A549 (cell line): ENCODE data around the gene ATP13A5. TPM values are rescaled to one million over a fixed set of nuclear protein-coding genes. Genes with fewer than 3 reads are reported as not detected.

Experiments
- ATAC-seq, 2 experiments: fragments of 200-7000 bp in 1 of 2; fragments of >200 bp in 1 of 2; cut with Nextera tagmentation in 1 of 2; cut with Tn5 transposase in 1 of 2; 3 replicates each; pipeline versions ENCODE4 v1.8.0 to v1.9.1; 2018 to 2020; ENCODE audit warnings: mild to moderate bottlenecking in 1 of 2, moderate library complexity in 1 of 2
- CTCF ChIA-PET: fragments of 300-600 bp; sonication (Branson Sonifier 250); formaldehyde crosslinking; extraction: SDS; loops from one replicate; lab custom pipeline; 2021; ENCODE audit warnings: antibody characterized with exemption, inconsistent platforms; lab: Yijun Ruan, JAX
- POLR2A ChIA-PET: fragments of 350-600 bp; formaldehyde crosslinking; extraction: SDS; loops from one replicate; lab custom pipeline; 2021; ENCODE audit warnings: antibody characterized with exemption, inconsistent platforms; lab: Yijun Ruan, JAX
- DNase-seq, 2 experiments: peaks; one replicate each; pipeline versions ENCODE4 v3.0.0 to v3.0.0-alpha.2; 2011 to 2016; ENCODE audit warnings: low read depth in 1 of 2, low spot score in 1 of 2
- FAIRE-seq: peaks from 2 replicates; lab custom pipeline; 2011; peaks lifted over from hg19 to GRCh38; lab: Jason Lieb, UNC
- H3K27ac ChIP-seq, 2 experiments: fragments of >200 bp; sonication (Bioruptor Twin); formaldehyde crosslinking; 3 replicates each; pipeline ENCODE4 v1.5.1; 2016 to 2017
- H3K4me1 ChIP-seq: fragments of >200 bp; sonication (Bioruptor Twin); formaldehyde crosslinking; 3 replicates; pipeline ENCODE4 v1.6.1; 2016
- H3K4me2 ChIP-seq: fragments of >200 bp; sonication (Bioruptor Twin); formaldehyde crosslinking; 3 replicates; pipeline ENCODE4 v1.6.1; 2016
- H3K4me3 ChIP-seq: fragments of >200 bp; sonication (Bioruptor Twin); formaldehyde crosslinking; 3 replicates; pipeline ENCODE4 v1.5.1; 2016
- H3K9me3 ChIP-seq: fragments of >200 bp; sonication (Bioruptor Twin); formaldehyde crosslinking; 3 replicates; pipeline ENCODE4 v1.6.1; 2016
- CBX8 ChIP-seq: fragments of 200-600 bp; sonication (generic); IDR thresholded peaks from 2 replicates; pipeline ENCODE4 v1.6.1; 2016
- CEBPB ChIP-seq, 2 experiments: fragments of >200 bp in 1 of 2; sonication (Bioruptor Twin) in 1 of 2; formaldehyde crosslinking in 1 of 2; IDR thresholded peaks; 2 replicates each; pipeline ENCODE4 v1.6.1; 2012 to 2016
- CHD4 ChIP-seq: fragments of 200-600 bp; sonication (generic); IDR thresholded peaks from 2 replicates; pipeline ENCODE4 v1.6.1; 2016; ENCODE audit warnings: antibody characterized with exemption, mild to moderate bottlenecking, borderline replicate concordance
- EP300 ChIP-seq, 2 experiments: fragments of >200 bp; sonication (Bioruptor Twin); formaldehyde crosslinking; IDR thresholded peaks; 2 replicates in 1 of 2; 3 replicates in 1 of 2; pipeline ENCODE4 v1.6.1; 2016 to 2017
- HDAC2 ChIP-seq: fragments of 200-600 bp; sonication (generic); IDR thresholded peaks from 2 replicates; pipeline ENCODE4 v1.6.1; 2016
- HOXA7 ChIP-seq: fragments of 250-450 bp; sonication (Bioruptor Pico); IDR thresholded peaks from 2 replicates; pipeline ENCODE4 v1.5.0; 2020; ENCODE audit warnings: mild to moderate bottlenecking, moderate library complexity
- HOXB13 ChIP-seq: fragments of 250-450 bp; sonication (Bioruptor Pico); IDR thresholded peaks from 2 replicates; pipeline ENCODE4 v1.5.0; 2020; ENCODE audit warnings: low read depth, mild to moderate bottlenecking, moderate library complexity
- HOXB5 ChIP-seq: fragments of 250-450 bp; sonication (Bioruptor Pico); IDR thresholded peaks from 2 replicates; pipeline ENCODE4 v1.5.0; 2020; ENCODE audit warnings: mild to moderate bottlenecking, moderate library complexity
- JUNB ChIP-seq: fragments of >200 bp; sonication (Bioruptor Twin); formaldehyde crosslinking; IDR thresholded peaks from 2 replicates; pipeline ENCODE4 v1.6.1; 2016
- KDM1A ChIP-seq: fragments of 200-600 bp; sonication (generic); IDR thresholded peaks from 2 replicates; pipeline ENCODE4 v1.6.1; 2016; ENCODE audit warnings: low read depth, mild to moderate bottlenecking
- KDM5A ChIP-seq: fragments of 200-600 bp; sonication (generic); IDR thresholded peaks from 2 replicates; pipeline ENCODE4 v1.6.1; 2016; ENCODE audit warnings: antibody characterized with exemption, mild to moderate bottlenecking
- POLR2A ChIP-seq: IDR thresholded peaks from 2 replicates; pipeline ENCODE4 v1.6.1; 2012; ENCODE audit warnings: mild to moderate bottlenecking, low read length
- RAD21 ChIP-seq, 2 experiments: fragments of >200 bp in 1 of 2; sonication (Bioruptor Twin) in 1 of 2; formaldehyde crosslinking in 1 of 2; IDR thresholded peaks in 1 of 2; conservative IDR thresholded peaks in 1 of 2; 2 replicates in 1 of 2; 3 replicates in 1 of 2; pipeline ENCODE4 v1.6.1; 2012 to 2018; ENCODE audit warnings: inconsistent platforms in 1 of 2
- RFX5 ChIP-seq: fragments of 450-650 bp; IDR thresholded peaks from 2 replicates; pipeline ENCODE4 v1.7.1; 2014; ENCODE audit warnings: antibody characterized with exemption, mild to moderate bottlenecking, moderate library complexity
- SREBF2 ChIP-seq: fragments of 450-650 bp; IDR thresholded peaks from 2 replicates; pipeline ENCODE4 v1.6.1; 2014; ENCODE audit warnings: mild to moderate bottlenecking, moderate library complexity
- ZC3H11A ChIP-seq: fragments of 450-650 bp; IDR thresholded peaks from 2 replicates; pipeline ENCODE4 v1.6.1; 2014; ENCODE audit warnings: antibody characterized with exemption, mild to moderate bottlenecking
- WGBS: methylation state at CpG from one replicate; pipeline ENCODE4 v1.1.6; 2017; ENCODE audit errors: missing lambda C conversion rate; 5-methylcytosine and 5-hydroxymethylcytosine counted together
- polyA plus RNA-seq, 4 experiments: library from polyadenylated mRNA; depleted of rRNA in 3 of 4; stranded (reverse); fragments of >200 nt; fragmentation: RNase III in 1 of 4; extraction: RNeasy Plus Mini Kit Qiagen cat#74134 plus additional on column Dnase treatment in 1 of 4; gene quantifications; 2 replicates in 3 of 4; 3 replicates in 1 of 4; pipeline ENCODE4 v1.2.3, GENCODE V29; 2011 to 2017
- TF ChIP-seq, protein P1 (sequence below): fragments of >200 bp; sonication (Bioruptor Twin); formaldehyde crosslinking; IDR thresholded peaks from 3 replicates; pipeline ENCODE4 v1.5.1; 2016
- TF ChIP-seq, protein P2 (sequence below): IDR thresholded peaks from 2 replicates; pipeline ENCODE4 v1.6.1; 2012
- TF ChIP-seq, protein P3 (sequence below): fragments of 150-350 bp; IDR thresholded peaks from 2 replicates; pipeline ENCODE4 v1.6.1; 2014; ENCODE audit warnings: low read depth, mild to moderate bottlenecking, low read length
- TF ChIP-seq, protein P4 (sequence below): fragments of 250-450 bp; sonication (Bioruptor Pico); IDR thresholded peaks from 2 replicates; pipeline ENCODE4 v1.5.0; 2020; ENCODE audit warnings: low read depth, mild to moderate bottlenecking, moderate library complexity

ATP13A5 gene
- polyA plus RNA-seq, 2 of the 4 experiments (the other 2 are of a cell fraction), result not detected

DNA sequence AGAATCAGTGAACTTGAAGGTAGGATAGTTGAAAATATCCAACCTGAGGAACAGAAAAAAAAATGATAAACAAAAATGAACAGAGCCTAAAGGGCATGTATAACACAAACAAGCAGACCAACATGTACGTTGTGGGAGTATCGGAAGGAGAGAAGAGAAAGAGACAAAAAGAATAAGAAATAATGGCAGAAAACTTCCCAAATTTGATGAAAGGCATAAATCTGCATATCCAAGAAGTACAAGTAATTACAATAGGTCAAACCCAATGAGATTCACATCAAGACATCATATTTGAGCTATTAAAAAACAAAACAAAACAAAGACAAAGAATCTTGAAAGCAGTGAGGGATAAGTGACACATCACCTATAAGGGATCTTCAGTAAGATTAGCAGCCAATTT lies 38.1 kb upstream of the ATP13A5 start:
- CTCF ChIA-PET, result no interaction called here
- no peak for ATAC-seq

DNA sequence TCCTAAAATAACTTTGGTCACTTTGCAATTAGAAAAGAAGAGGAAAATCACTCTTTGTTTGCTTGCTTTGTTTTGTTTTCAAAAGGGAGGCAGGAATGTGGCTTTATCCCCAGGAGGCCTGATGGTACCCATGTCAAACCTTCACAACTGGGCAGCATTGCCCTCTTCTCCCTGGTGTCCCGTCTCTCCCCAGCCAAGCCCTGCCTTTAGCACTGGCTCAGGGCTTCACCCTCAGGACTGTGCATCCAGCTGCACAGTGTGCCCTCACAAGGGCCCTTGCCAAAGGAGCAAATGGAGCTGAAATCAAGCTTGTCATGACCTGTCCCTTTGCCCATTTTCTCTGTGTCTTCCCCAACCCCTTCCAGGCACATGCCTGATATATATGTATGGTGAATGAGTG lies 29.1 kb upstream of the ATP13A5 start:
- 13% methylated on average over 1 of the region's 1 CpG for WGBS
- H3K4me3 ChIP-seq, result no peak overlapping the region
- ChIA-PET POLR2A (no interaction called here), CTCF (interaction anchor here (0.9 kb wide), 1 partner anchor 165 kb away, joined by 3 read pairs; no protein-coding TSS in a partner anchor)
- TF ChIP-seq CHD4 (no peak), CBX8 (no peak), RFX5 (no peak), POLR2A (no peak), KDM5A (no peak), CEBPB (IDR thresholded peaks at IDR 0.05) (no peak), KDM1A (no peak), HOXB13 (CRISPR knock-in tag) (no peak), EP300 (IDR thresholded peaks at IDR 0.05) (no peak)
- TF ChIP-seq, protein P1, sequence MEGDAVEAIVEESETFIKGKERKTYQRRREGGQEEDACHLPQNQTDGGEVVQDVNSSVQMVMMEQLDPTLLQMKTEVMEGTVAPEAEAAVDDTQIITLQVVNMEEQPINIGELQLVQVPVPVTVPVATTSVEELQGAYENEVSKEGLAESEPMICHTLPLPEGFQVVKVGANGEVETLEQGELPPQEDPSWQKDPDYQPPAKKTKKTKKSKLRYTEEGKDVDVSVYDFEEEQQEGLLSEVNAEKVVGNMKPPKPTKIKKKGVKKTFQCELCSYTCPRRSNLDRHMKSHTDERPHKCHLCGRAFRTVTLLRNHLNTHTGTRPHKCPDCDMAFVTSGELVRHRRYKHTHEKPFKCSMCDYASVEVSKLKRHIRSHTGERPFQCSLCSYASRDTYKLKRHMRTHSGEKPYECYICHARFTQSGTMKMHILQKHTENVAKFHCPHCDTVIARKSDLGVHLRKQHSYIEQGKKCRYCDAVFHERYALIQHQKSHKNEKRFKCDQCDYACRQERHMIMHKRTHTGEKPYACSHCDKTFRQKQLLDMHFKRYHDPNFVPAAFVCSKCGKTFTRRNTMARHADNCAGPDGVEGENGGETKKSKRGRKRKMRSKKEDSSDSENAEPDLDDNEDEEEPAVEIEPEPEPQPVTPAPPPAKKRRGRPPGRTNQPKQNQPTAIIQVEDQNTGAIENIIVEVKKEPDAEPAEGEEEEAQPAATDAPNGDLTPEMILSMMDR, result no peak
- TF ChIP-seq, protein P2, sequence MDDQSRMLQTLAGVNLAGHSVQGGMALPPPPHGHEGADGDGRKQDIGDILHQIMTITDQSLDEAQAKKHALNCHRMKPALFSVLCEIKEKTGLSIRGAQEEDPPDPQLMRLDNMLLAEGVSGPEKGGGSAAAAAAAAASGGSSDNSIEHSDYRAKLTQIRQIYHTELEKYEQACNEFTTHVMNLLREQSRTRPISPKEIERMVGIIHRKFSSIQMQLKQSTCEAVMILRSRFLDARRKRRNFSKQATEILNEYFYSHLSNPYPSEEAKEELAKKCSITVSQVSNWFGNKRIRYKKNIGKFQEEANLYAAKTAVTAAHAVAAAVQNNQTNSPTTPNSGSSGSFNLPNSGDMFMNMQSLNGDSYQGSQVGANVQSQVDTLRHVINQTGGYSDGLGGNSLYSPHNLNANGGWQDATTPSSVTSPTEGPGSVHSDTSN, result no peak
- TF ChIP-seq, protein P3, sequence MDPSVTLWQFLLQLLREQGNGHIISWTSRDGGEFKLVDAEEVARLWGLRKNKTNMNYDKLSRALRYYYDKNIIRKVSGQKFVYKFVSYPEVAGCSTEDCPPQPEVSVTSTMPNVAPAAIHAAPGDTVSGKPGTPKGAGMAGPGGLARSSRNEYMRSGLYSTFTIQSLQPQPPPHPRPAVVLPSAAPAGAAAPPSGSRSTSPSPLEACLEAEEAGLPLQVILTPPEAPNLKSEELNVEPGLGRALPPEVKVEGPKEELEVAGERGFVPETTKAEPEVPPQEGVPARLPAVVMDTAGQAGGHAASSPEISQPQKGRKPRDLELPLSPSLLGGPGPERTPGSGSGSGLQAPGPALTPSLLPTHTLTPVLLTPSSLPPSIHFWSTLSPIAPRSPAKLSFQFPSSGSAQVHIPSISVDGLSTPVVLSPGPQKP, result no peak
- H3K4me2 ChIP-seq, result no peak overlapping the region
- DNase-seq (no peak), FAIRE-seq (no peak), ATAC-seq (no peak)
- no peaks in the 10 kb centered on the region for H3K4me1 ChIP-seq
- no peak overlapping the region for H3K27ac ChIP-seq
- no peaks in the 10 kb centered on the region for H3K9me3 ChIP-seq

More for the DNA sequence above, 38.1 kb upstream of the ATP13A5 start:
- DNase-seq, result no peak
- Histone ChIP-seq H3K27ac (no peak overlapping the region), H3K4me1 (no peaks in the 10 kb centered on the region), H3K9me3 (no peaks in the 10 kb centered on the region), H3K4me3 (no peak overlapping the region), H3K4me2 (no peak overlapping the region)
- WGBS, result 34% methylated on average over 2 of the region's 2 CpGs
- POLR2A ChIA-PET, result no interaction called here
- FAIRE-seq, result no peak
- TF ChIP-seq ZC3H11A (no peak), HDAC2 (no peak), HOXB5 (CRISPR knock-in tag) (no peak), KDM5A (no peak), CBX8 (no peak), SREBF2 (no peak), HOXA7 (CRISPR knock-in tag) (no peak), RAD21 (conservative IDR thresholded peaks at IDR 0.05 in 1 of 2, IDR thresholded peaks at IDR 0.05 in 1 of 2) (no peak), JUNB (no peak)
- TF ChIP-seq, protein P4, sequence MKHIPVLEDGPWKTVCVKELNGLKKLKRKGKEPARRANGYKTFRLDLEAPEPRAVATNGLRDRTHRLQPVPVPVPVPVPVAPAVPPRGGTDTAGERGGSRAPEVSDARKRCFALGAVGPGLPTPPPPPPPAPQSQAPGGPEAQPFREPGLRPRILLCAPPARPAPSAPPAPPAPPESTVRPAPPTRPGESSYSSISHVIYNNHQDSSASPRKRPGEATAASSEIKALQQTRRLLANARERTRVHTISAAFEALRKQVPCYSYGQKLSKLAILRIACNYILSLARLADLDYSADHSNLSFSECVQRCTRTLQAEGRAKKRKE (CRISPR knock-in tag), result no peak
- TF ChIP-seq, protein P3, result no peak
